ENCODE measurements around the gene NACC1.

- TF ChIP-seq CTCF (IDR thresholded peaks at IDR 0.05) (no peak), EP300 (IDR thresholded peaks at IDR 0.05; ENCODE audit: low read depth) (no peak), POLR2A (IDR thresholded peaks at IDR 0.05) (no peak), POLR2AphosphoS5 (IDR thresholded peaks at IDR 0.05) (peak; percentile 29 to 58 (median 46))
Observed at GRCh38 chr19:13079542-13079986, 38.5 kb upstream of the NACC1 start.

Measured in transverse colon (tissue), 4 donors.